Stimulated activated CD4-positive, alpha-beta T cell treated with anti-CD3 and anti-CD28 coated beads, Interleukin-4, amount 100 ng/mL, for 24 hours (primary cell): Measurements from ENCODE around the gene LSM7.

Experiments
- DNase-seq: peaks from one replicate; pipeline ENCODE4 v3.0.0-alpha.2; 2020

LSM7 gene

GRCh38 chr19:2336528-2337328, 8.3 kb upstream of the LSM7 start:
- DNase-seq, result no peak

GRCh38 chr19:2335848-2336247, 7.5 kb upstream of the LSM7 start:
- no peak for DNase-seq

GRCh38 chr19:2334986-2335846, 6.8 kb upstream of the LSM7 start:
- DNase-seq, result no peak

GRCh38 chr19:2334426-2334825, 6.0 kb upstream of the LSM7 start:
- DNase-seq, result no peak

- DNase-seq, result no peak
Measured at GRCh38 chr19:2333807-2334211, 5.4 kb upstream of the LSM7 start.

- DNase-seq, result no peak
Measured at GRCh38 chr19:2333027-2333806, 4.8 kb upstream of the LSM7 start.

- DNase-seq, result no peak
Measured at GRCh38 chr19:2332341-2333026, 4.1 kb upstream of the LSM7 start.

- DNase-seq, result no peak
Measured at GRCh38 chr19:2331601-2332246, 3.3 kb upstream of the LSM7 start.

GRCh38 chr19:2330632-2331284, 2.4 kb upstream of the LSM7 start:
- no peak for DNase-seq

- no peak for DNase-seq
Measured at GRCh38 chr19:2330255-2330631, 1.9 kb upstream of the LSM7 start.

- DNase-seq, result no peak
Measured at GRCh38 chr19:2329501-2329916, 1.1 kb upstream of the LSM7 start.

- no peak for DNase-seq
Measured at GRCh38 chr19:2329149-2329478, 728 bp upstream of the LSM7 start.

GRCh38 chr19:2327773-2328400, 499 bp downstream of the LSM7 start:
- DNase-seq, result peak; percentile 69

- DNase-seq, result no peak
Measured at GRCh38 chr19:2326699-2327360, 1.6 kb downstream of the LSM7 start.

- no peak for DNase-seq
Measured at GRCh38 chr19:2325281-2326046, 2.9 kb downstream of the LSM7 start.

- DNase-seq, result no peak
Measured at GRCh38 chr19:2324220-2324948, 4.0 kb downstream of the LSM7 start.

GRCh38 chr19:2323707-2324106, 4.7 kb downstream of the LSM7 start:
- no peak for DNase-seq

- DNase-seq, result no peak
Measured at GRCh38 chr19:2321565-2322283, 6.7 kb downstream of the LSM7 start.

- no peak for DNase-seq
Measured at GRCh38 chr19:2320939-2321338, 7.4 kb downstream of the LSM7 start.
